ENCODE measurements around the gene MYO9B.
A peak's percentile ranks its signal among the peaks of the same experiment; 100 is the strongest.

MYO9B gene

GRCh38 chr19:17245535-17245984 is 170.0 kb downstream of the MYO9B start, which contains the start of gene NR2F6:
TSS of gene NR2F6 (minus strand) at chr19:17245919. CDS start at chr19:17245220, 699 bp downstream.
- H3K4me3 ChIP-seq (ENCODE audit: low read depth, low read length): peak within 1 kb of the TSS; percentile 68
- no peak for TF ChIP-seq CTCF (IDR thresholded peaks at IDR 0.05; ENCODE audit: borderline replicate concordance, insufficient read depth, low read depth, low read length)

GRCh38 chr19:17246681-17247425 is 171.3 kb downstream of the MYO9B start:
- no peak for TF ChIP-seq CTCF (IDR thresholded peaks at IDR 0.05; ENCODE audit: borderline replicate concordance, insufficient read depth, low read depth, low read length)
- peak overlapping the region; percentile 67 for H3K4me3 ChIP-seq (ENCODE audit: low read depth, low read length)

- H3K4me3 ChIP-seq (ENCODE audit: low read depth, low read length): no peak overlapping the region
Observed at GRCh38 chr19:17248011-17248776, 172.6 kb downstream of the MYO9B start.

GRCh38 chr19:17249887-17250548 is 174.4 kb downstream of the MYO9B start:
- TF ChIP-seq CTCF (IDR thresholded peaks at IDR 0.05; ENCODE audit: borderline replicate concordance, insufficient read depth, low read depth, low read length): no peak
- H3K4me3 ChIP-seq (ENCODE audit: low read depth, low read length): no peak overlapping the region

More at GRCh38 chr19:17248011-17248776, 172.6 kb downstream of the MYO9B start:
- no peak for TF ChIP-seq CTCF (IDR thresholded peaks at IDR 0.05; ENCODE audit: borderline replicate concordance, insufficient read depth, low read depth, low read length)

GRCh38 chr19:17254636-17255035 is 179.1 kb downstream of the MYO9B start:
- TF ChIP-seq CTCF (IDR thresholded peaks at IDR 0.05; ENCODE audit: borderline replicate concordance, insufficient read depth, low read depth, low read length): no peak
- no peak overlapping the region for H3K4me3 ChIP-seq (ENCODE audit: low read depth, low read length)

GRCh38 chr19:17255150-17255621 is 179.6 kb downstream of the MYO9B start:
- no peak for TF ChIP-seq CTCF (IDR thresholded peaks at IDR 0.05; ENCODE audit: borderline replicate concordance, insufficient read depth, low read depth, low read length)
- H3K4me3 ChIP-seq (ENCODE audit: low read depth, low read length): no peak overlapping the region

All from GM12875 (cell line).